ENCODE measurements around the gene SFT2D1.

Gene SFT2D1

DNA sequence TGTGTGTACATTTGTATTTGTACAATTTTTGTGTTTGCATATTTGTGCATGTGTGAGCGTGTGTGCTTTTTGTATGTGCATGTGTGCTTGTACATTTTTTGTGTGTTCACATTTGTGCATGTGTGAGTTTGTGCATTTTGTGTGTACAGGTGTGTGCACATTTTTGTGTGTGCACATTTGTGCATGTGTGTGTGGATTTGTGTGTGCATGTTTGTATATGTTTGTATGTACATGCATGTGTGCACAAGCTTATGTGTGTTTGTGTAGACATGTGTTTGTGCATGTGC lies 63.0 kb downstream of the SFT2D1 start:
- TF ChIP-seq, protein P1, sequence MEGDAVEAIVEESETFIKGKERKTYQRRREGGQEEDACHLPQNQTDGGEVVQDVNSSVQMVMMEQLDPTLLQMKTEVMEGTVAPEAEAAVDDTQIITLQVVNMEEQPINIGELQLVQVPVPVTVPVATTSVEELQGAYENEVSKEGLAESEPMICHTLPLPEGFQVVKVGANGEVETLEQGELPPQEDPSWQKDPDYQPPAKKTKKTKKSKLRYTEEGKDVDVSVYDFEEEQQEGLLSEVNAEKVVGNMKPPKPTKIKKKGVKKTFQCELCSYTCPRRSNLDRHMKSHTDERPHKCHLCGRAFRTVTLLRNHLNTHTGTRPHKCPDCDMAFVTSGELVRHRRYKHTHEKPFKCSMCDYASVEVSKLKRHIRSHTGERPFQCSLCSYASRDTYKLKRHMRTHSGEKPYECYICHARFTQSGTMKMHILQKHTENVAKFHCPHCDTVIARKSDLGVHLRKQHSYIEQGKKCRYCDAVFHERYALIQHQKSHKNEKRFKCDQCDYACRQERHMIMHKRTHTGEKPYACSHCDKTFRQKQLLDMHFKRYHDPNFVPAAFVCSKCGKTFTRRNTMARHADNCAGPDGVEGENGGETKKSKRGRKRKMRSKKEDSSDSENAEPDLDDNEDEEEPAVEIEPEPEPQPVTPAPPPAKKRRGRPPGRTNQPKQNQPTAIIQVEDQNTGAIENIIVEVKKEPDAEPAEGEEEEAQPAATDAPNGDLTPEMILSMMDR (IDR thresholded peaks at IDR 0.05; ENCODE audit: poor library complexity, severe bottlenecking): no peak
- Histone ChIP-seq H3K4me1 (ENCODE audit: insufficient read depth, poor library complexity, severe bottlenecking) (no peaks in the 10 kb centered on the region), H3K4me3 (ENCODE audit: severe bottlenecking) (no peak overlapping the region), H3K9me3 (ENCODE audit: severe bottlenecking) (no peaks in the 10 kb centered on the region), H3K27me3 (ENCODE audit: insufficient read depth, poor library complexity, severe bottlenecking) (peaks cover 9% of the 10 kb centered on the region), H3K36me3 (ENCODE audit: low read depth) (no peaks in the 10 kb centered on the region), H3K27ac (ENCODE audit: poor library complexity, severe bottlenecking) (no peak overlapping the region)
- DNase-seq (ENCODE audit: low spot score) (no peak), ATAC-seq (ENCODE audit: low read depth) (no peak)

GRCh38 chr6:166278579-166279392 lies 63.6 kb downstream of the SFT2D1 start:
- no peak for DNase-seq (ENCODE audit: low spot score)

DNA sequence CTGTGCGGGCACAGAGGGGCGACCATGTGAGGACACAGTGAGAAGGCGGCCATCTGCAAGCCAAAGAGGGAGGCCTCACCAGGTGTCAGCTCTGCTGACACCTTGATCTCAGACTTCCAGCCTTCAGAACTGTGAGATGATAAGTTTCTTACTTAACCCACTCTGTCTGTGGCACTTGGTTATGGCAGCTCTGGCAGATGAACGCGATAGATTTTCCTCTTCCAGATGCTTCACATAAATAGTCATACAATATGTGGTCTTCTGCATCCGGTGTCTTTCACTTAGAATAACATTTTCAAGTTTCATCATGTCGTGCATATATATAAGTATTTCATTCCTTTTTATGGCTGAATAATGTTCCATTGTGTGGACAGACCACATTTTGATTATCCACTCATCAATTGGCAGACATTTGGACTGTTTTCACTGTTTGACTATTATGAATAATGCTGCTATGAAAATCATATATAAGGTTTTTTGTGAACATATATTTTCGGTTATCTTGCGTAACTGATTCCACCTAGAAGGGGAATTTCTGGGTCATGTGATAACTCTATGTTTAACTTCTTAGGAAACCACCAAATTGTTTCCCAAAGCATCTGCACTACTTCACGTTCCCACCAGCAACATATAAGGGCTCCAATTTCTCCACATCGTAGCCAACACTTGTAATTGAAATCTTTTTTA lies 64.3 kb downstream of the SFT2D1 start:
- no peak overlapping the region for H3K4me3 ChIP-seq (ENCODE audit: severe bottlenecking)
- ATAC-seq (ENCODE audit: low read depth) (no peak), DNase-seq (ENCODE audit: low spot score) (no peak)
- no peaks in the 10 kb centered on the region for H3K27me3 ChIP-seq (ENCODE audit: insufficient read depth, poor library complexity, severe bottlenecking)
- TF ChIP-seq, protein P1 (IDR thresholded peaks at IDR 0.05; ENCODE audit: poor library complexity, severe bottlenecking): no peak
- no peaks in the 10 kb centered on the region for H3K4me1 ChIP-seq (ENCODE audit: insufficient read depth, poor library complexity, severe bottlenecking)
- no peaks in the 10 kb centered on the region for H3K36me3 ChIP-seq (ENCODE audit: low read depth)
- no peak overlapping the region for H3K27ac ChIP-seq (ENCODE audit: poor library complexity, severe bottlenecking)
- no peaks in the 10 kb centered on the region for H3K9me3 ChIP-seq (ENCODE audit: severe bottlenecking)

More at GRCh38 chr6:166278579-166279392, 63.6 kb downstream of the SFT2D1 start:
- no peak overlapping the region for H3K27ac ChIP-seq (ENCODE audit: poor library complexity, severe bottlenecking)
- no peak for ATAC-seq (ENCODE audit: low read depth)
- no peaks in the 10 kb centered on the region for H3K36me3 ChIP-seq (ENCODE audit: low read depth)
- H3K27me3 ChIP-seq (ENCODE audit: insufficient read depth, poor library complexity, severe bottlenecking): peaks cover 5% of the 10 kb centered on the region
- H3K4me3 ChIP-seq (ENCODE audit: severe bottlenecking): no peak overlapping the region
- H3K4me1 ChIP-seq (ENCODE audit: insufficient read depth, poor library complexity, severe bottlenecking): no peaks in the 10 kb centered on the region
- TF ChIP-seq, protein P1 (IDR thresholded peaks at IDR 0.05; ENCODE audit: poor library complexity, severe bottlenecking): no peak
- H3K9me3 ChIP-seq (ENCODE audit: severe bottlenecking): no peaks in the 10 kb centered on the region

DNA sequence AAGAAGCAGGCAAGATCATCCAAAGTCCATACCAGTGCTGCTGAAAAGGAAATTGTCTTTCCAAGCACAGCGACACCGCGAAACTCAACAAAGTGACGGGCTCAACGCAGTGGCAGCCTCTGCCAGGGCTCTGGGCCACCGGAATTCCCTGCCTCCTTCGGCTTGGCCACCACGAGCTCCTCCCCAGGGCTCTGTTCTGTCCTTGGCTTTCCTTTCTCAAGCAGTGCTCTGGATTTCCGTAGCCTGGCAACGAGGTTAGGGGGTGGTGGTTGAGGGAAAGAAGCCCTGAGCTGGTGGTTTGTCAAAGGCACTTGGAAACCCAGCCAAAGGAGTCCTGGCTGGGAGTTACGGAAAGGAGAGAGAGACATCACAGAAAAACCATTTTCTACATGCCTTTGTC lies 65.3 kb downstream of the SFT2D1 start:
- Histone ChIP-seq H3K4me1 (ENCODE audit: insufficient read depth, poor library complexity, severe bottlenecking) (no peaks in the 10 kb centered on the region), H3K36me3 (ENCODE audit: low read depth) (no peaks in the 10 kb centered on the region), H3K4me3 (ENCODE audit: severe bottlenecking) (no peak overlapping the region), H3K27ac (ENCODE audit: poor library complexity, severe bottlenecking) (no peak overlapping the region), H3K27me3 (ENCODE audit: insufficient read depth, poor library complexity, severe bottlenecking) (no peaks in the 10 kb centered on the region), H3K9me3 (ENCODE audit: severe bottlenecking) (no peaks in the 10 kb centered on the region)
- no peak for DNase-seq (ENCODE audit: low spot score)
- TF ChIP-seq, protein P1 (IDR thresholded peaks at IDR 0.05; ENCODE audit: poor library complexity, severe bottlenecking): no peak
- no peak; the same call in 2 of the 3 replicates for ATAC-seq (ENCODE audit: low read depth)

GRCh38 chr6:166275714-166276166 lies 66.6 kb downstream of the SFT2D1 start:
- Histone ChIP-seq H3K4me3 (ENCODE audit: severe bottlenecking) (no peak overlapping the region), H3K4me1 (ENCODE audit: insufficient read depth, poor library complexity, severe bottlenecking) (no peaks in the 10 kb centered on the region), H3K36me3 (ENCODE audit: low read depth) (no peaks in the 10 kb centered on the region), H3K27ac (ENCODE audit: poor library complexity, severe bottlenecking) (no peak overlapping the region), H3K9me3 (ENCODE audit: severe bottlenecking) (no peaks in the 10 kb centered on the region), H3K27me3 (ENCODE audit: insufficient read depth, poor library complexity, severe bottlenecking) (no peaks in the 10 kb centered on the region)
- TF ChIP-seq, protein P1 (IDR thresholded peaks at IDR 0.05; ENCODE audit: poor library complexity, severe bottlenecking): peak; percentile 96
- peak; percentile 81 for ATAC-seq (ENCODE audit: low read depth)
- no peak for DNase-seq (ENCODE audit: low spot score)

Data from RWPE2 (cell line).